HepG2 (cell line): Measurements from ENCODE around the gene APC2. TPM values are rescaled to one million over a fixed set of nuclear protein-coding genes. Genes with fewer than 3 reads are reported as not detected.
A peak's percentile ranks its signal among the peaks of the same experiment; 100 is the strongest.

ENCODE experiments used
- ADNP ChIP-seq: sonication (generic); formaldehyde crosslinking; IDR thresholded peaks from 2 replicates; pipeline ENCODE4 v1.4.0; 2020; ENCODE audit warnings: missing genetic modification reagents
- AHR ChIP-seq: IDR thresholded peaks from 2 replicates; pipeline ENCODE4 v1.6.1; 2018; ENCODE audit warnings: missing genetic modification reagents, missing compliant biosample characterization
- BCLAF1 ChIP-seq: fragments of 450-650 bp; IDR thresholded peaks from 2 replicates; pipeline ENCODE4 v1.6.1; 2017; ENCODE audit warnings: mild to moderate bottlenecking
- FOXM1 ChIP-seq: sonication (generic); formaldehyde crosslinking; IDR thresholded peaks from 2 replicates; pipeline ENCODE4 v1.5.0; 2020; ENCODE audit warnings: missing genetic modification reagents
- GATAD2A ChIP-seq: IDR thresholded peaks from 2 replicates; pipeline ENCODE4 v1.6.1; 2016
- HMG20B ChIP-seq: conservative IDR thresholded peaks from 2 replicates; pipeline ENCODE4 v1.6.1; 2016; ENCODE audit warnings: missing genetic modification reagents, missing compliant biosample characterization
- HOMEZ ChIP-seq: IDR thresholded peaks from 2 replicates; pipeline ENCODE4 v1.6.1; 2016; ENCODE audit warnings: low read depth
- KLF9 ChIP-seq: IDR thresholded peaks from 2 replicates; pipeline ENCODE4 v1.6.1; 2016; ENCODE audit warnings: low read depth
- MAFF ChIP-seq: IDR thresholded peaks from 2 replicates; pipeline ENCODE4 v1.6.1; 2011; ENCODE audit warnings: low read depth, low read length, improper control_type of control experiment
- MTF1 ChIP-seq: sonication (generic); formaldehyde crosslinking; IDR thresholded peaks from 2 replicates; pipeline ENCODE4 v1.5.0; 2020; ENCODE audit warnings: missing genetic modification reagents
- POLR2AphosphoS5 ChIP-seq: IDR thresholded peaks from 2 replicates; pipeline ENCODE4 v1.6.1; 2012; ENCODE audit warnings: low read depth, low read length
- SKIL ChIP-seq: sonication (generic); formaldehyde crosslinking; IDR thresholded peaks from 2 replicates; pipeline ENCODE4 v1.8.0; 2022; ENCODE audit warnings: missing genetic modification reagents, mild to moderate bottlenecking, moderate library complexity, borderline replicate concordance
- SPEN ChIP-seq: sonication (generic); formaldehyde crosslinking; IDR thresholded peaks from 2 replicates; pipeline ENCODE4 v1.5.1; 2020; ENCODE audit warnings: low read depth, mild to moderate bottlenecking, missing genetic modification reagents
- XRCC5 ChIP-seq: fragments of 200-400 bp; formaldehyde crosslinking; optimal IDR thresholded peaks from 2 replicates; pipeline ENCODE3; 2017; ENCODE audit warnings: mild to moderate bottlenecking, low read length
- ZNF264 ChIP-seq: sonication (generic); formaldehyde crosslinking; IDR thresholded peaks from 2 replicates; pipeline ENCODE4 v1.4.0; 2020; ENCODE audit warnings: missing genetic modification reagents
- ZNF460 ChIP-seq: sonication (generic); formaldehyde crosslinking; IDR thresholded peaks from 2 replicates; pipeline ENCODE4 v1.5.1; 2020; ENCODE audit warnings: missing genetic modification reagents, mild to moderate bottlenecking, borderline replicate concordance
- ZNF543 ChIP-seq: sonication (generic); formaldehyde crosslinking; IDR thresholded peaks from 2 replicates; pipeline ENCODE4 v1.4.0; 2020; ENCODE audit warnings: mild to moderate bottlenecking, missing genetic modification reagents
- ZNF619 ChIP-seq: sonication (generic); formaldehyde crosslinking; IDR thresholded peaks from 2 replicates; pipeline ENCODE4 v1.4.0; 2020; ENCODE audit warnings: mild to moderate bottlenecking, missing genetic modification reagents
- ZNF747 ChIP-seq: sonication (generic); formaldehyde crosslinking; IDR thresholded peaks from 2 replicates; pipeline ENCODE4 v1.8.1; 2023; ENCODE audit warnings: missing genetic modification reagents, mild to moderate bottlenecking, borderline replicate concordance
- ZNF800 ChIP-seq: sonication (generic); formaldehyde crosslinking; IDR thresholded peaks from 2 replicates; pipeline ENCODE4 v1.4.0; 2020; ENCODE audit warnings: missing genetic modification reagents
- polyA plus RNA-seq, 8 experiments: library from polyadenylated mRNA; depleted of rRNA in 3 of 8; stranded (reverse) in 7 of 8; unstranded in 1 of 8; fragments of >200 nt; fragmentation: Illumina TruSeq in 4 of 8; extraction: Trizol in 4 of 8; gene quantifications; 2 replicates each; pipeline versions ENCODE4 v1.2.1 to v1.2.3, GENCODE V29; 2011 to 2016; ENCODE audit warnings: low read depth in 4 of 8, missing spikeins in 1 of 8, mixed read lengths in 1 of 8; ENCODE audit not compliant: insufficient read depth in 1 of 8
- total RNA-seq, 5 experiments: library from RNA; depleted of rRNA; stranded (reverse); fragments of >200 nt; fragmentation: Illumina TruSeq; extraction: Trizol; gene quantifications; 2 replicates each; pipeline ENCODE4 v1.2.3, GENCODE V29; 2016; ENCODE audit warnings: low read depth in 1 of 5
- TF ChIP-seq, protein P1 (sequence below): sonication (generic); formaldehyde crosslinking; IDR thresholded peaks from 2 replicates; pipeline ENCODE4 v1.5.1; 2020; ENCODE audit warnings: missing genetic modification reagents, mild to moderate bottlenecking, borderline replicate concordance

Gene APC2
- total and polyA plus RNA-seq, 2 of the 13 experiments (the other 11 are each of a cell fraction or from before 2014, with no cell fraction given): 0.08 to 0.22 TPM

DNA sequence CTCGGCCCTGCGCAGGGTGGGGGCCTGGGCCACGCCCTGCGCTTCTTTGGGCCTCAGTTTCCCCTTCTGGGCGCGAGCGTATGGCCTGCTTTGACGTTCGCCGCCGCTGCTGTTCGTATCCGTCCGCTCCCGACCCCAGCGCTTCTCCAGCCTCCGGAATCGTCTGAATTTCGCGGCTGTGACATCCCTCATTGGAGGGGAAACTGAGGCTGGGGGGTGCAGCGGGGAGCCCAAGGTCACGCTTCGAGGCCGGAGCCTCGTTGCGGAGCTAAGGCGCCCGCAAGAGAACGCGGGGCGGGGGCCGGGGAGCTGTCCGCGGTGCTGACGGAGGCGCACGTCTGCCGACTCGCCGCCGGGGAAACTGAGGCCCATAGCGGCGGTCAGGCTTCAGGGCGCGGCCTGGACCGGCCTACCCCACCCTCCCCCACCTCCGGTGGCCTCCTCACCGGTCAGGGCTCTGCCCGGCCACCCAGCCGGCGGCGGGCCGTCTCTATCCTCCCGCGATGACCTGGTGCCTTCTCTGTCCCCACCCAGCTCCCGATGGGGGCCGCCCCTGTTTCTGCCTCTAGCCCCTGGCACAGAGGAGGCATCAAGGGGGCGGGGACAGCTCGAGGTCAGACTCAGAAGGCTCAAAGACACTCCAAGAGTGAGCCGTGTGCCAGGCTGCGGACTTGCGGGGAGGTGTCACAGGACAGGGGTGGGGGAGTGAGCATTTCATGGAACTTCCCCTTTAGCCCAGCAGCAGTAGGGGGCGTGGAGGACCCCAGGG lies 3.0 kb upstream of the APC2 start (continued):
- no peak for TF ChIP-seq ZNF264 (CRISPR knock-in tag)
- no peak for TF ChIP-seq XRCC5
- TF ChIP-seq BCLAF1: no peak
- TF ChIP-seq HMG20B: no peak
- no peak for TF ChIP-seq HOMEZ
- no peak for TF ChIP-seq ZNF747 (CRISPR knock-in tag)
- TF ChIP-seq SKIL (CRISPR knock-in tag): no peak
- TF ChIP-seq ZNF543: no peak
- TF ChIP-seq AHR (CRISPR knock-in tag): no peak
- no peak for TF ChIP-seq KLF9 (CRISPR knock-in tag)
- no peak for TF ChIP-seq GATAD2A (CRISPR knock-in tag)
- TF ChIP-seq ADNP (CRISPR knock-in tag): no peak
- TF ChIP-seq SPEN (CRISPR knock-in tag): no peak; the same call in 1 of the 2 replicates
- TF ChIP-seq MAFF: no peak
- 0 out of 2 replicates have a peak, but pooled peaks have one; percentile 56 for TF ChIP-seq ZNF619 (CRISPR knock-in tag)
- no peak for TF ChIP-seq ZNF800 (CRISPR knock-in tag)
- TF ChIP-seq MTF1 (CRISPR knock-in tag): no peak
- no peak for TF ChIP-seq FOXM1 (CRISPR knock-in tag)
- no peak for TF ChIP-seq ZNF460
- no peak for TF ChIP-seq POLR2AphosphoS5
- TF ChIP-seq, protein P1, sequence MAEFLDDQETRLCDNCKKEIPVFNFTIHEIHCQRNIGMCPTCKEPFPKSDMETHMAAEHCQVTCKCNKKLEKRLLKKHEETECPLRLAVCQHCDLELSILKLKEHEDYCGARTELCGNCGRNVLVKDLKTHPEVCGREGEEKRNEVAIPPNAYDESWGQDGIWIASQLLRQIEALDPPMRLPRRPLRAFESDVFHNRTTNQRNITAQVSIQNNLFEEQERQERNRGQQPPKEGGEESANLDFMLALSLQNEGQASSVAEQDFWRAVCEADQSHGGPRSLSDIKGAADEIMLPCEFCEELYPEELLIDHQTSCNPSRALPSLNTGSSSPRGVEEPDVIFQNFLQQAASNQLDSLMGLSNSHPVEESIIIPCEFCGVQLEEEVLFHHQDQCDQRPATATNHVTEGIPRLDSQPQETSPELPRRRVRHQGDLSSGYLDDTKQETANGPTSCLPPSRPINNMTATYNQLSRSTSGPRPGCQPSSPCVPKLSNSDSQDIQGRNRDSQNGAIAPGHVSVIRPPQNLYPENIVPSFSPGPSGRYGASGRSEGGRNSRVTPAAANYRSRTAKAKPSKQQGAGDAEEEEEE: no peak
